Kidney (tissue), 14 donors: ENCODE measurements around the gene AAK1. TPM values are rescaled to one million over a fixed set of nuclear protein-coding genes. Genes with fewer than 3 reads are reported as not detected.

ENCODE experiments used
- DNase-seq, 5 donors: peaks; one replicate each; pipeline ENCODE4 v3.0.0-alpha.2; 2013 to 2020
- FAIRE-seq: peaks from 2 replicates; lab custom pipeline; 2012; peaks lifted over from hg19 to GRCh38; lab: Jason Lieb, UNC
- H3K27ac ChIP-seq, 2 donors: one replicate each; pipeline ENCODE4 v1.7.0; 2013; ENCODE audit warnings: low read depth in 2 of 2, low read length in 2 of 2, inconsistent platforms in 1 of 2
- H3K27me3 ChIP-seq: one replicate; pipeline ENCODE4 v1.7.1; 2013; ENCODE audit warnings: low read length, inconsistent platforms; ENCODE audit not compliant: control insufficient read depth, insufficient read depth
- H3K36me3 ChIP-seq, 3 donors: one replicate each; pipeline versions ENCODE4 v1.7.0 to v1.7.1; 2013; ENCODE audit warnings: low read length in 3 of 3, control low read depth in 1 of 3, inconsistent platforms in 1 of 3; ENCODE audit not compliant: insufficient read depth in 3 of 3, control insufficient read depth in 2 of 3
- H3K4me1 ChIP-seq, 3 donors: one replicate each; pipeline versions ENCODE4 v1.7.0 to v1.7.1; 2013; ENCODE audit warnings: low read length in 3 of 3, inconsistent platforms in 1 of 3, low read depth in 1 of 3; ENCODE audit not compliant: control insufficient read depth in 2 of 3, insufficient read depth in 2 of 3
- H3K4me3 ChIP-seq, 3 donors: one replicate each; pipeline versions ENCODE4 v1.7.0 to v1.8.1; 2013; ENCODE audit warnings: low read length in 3 of 3, control low read depth in 1 of 3, inconsistent platforms in 1 of 3
- H3K9ac ChIP-seq, 3 donors: one replicate each; pipeline versions ENCODE4 v1.7.0 to v1.7.1; 2013; ENCODE audit warnings: low read length in 3 of 3, control low read depth in 1 of 3, inconsistent platforms in 1 of 3
- H3K9me3 ChIP-seq, 3 donors: one replicate each; pipeline versions ENCODE4 v1.7.0 to v1.7.1; 2013; ENCODE audit warnings: low read length in 3 of 3, control low read depth in 1 of 3, inconsistent platforms in 1 of 3; ENCODE audit not compliant: control insufficient read depth in 2 of 3, insufficient read depth in 1 of 3
- intact Hi-C: fragments of 100-400 bp; cut with DNase I; formaldehyde crosslinking; loops from one replicate; pipeline ENCODE4 v1.11.1; 2022
- polyA plus RNA-seq: library from polyadenylated mRNA; stranded (reverse); fragments of 350-450 nt; fragmentation: Illumina TruSeq; extraction: RNeasy Lipid Tissue Mini Kit (QIAGEN cat#74804); gene quantifications from one replicate; pipeline ENCODE4 v1.2.3, GENCODE V29; 2014; ENCODE audit warnings: low read depth, low replicate concordance; ENCODE audit not compliant: insufficient read depth
- total RNA-seq: library from RNA; stranded (reverse); fragmentation: NEBNext Ultra II Directional; extraction: Animal tissue kit (Norgen Biotek cat#: 25700); gene quantifications from one replicate; pipeline ENCODE4 v1.2.1, GENCODE V29; 2021
- TF ChIP-seq, protein P1 (sequence below): IDR thresholded peaks from 3 replicates; pipeline ENCODE4 v1.5.1; 2012; ENCODE audit warnings: mild to moderate bottlenecking, moderate library complexity, borderline replicate concordance; ENCODE audit not compliant: insufficient read depth; ENCODE audit errors: extremely low read depth
- donor health status: control.
- donor health status: control.
- donor health status: control.
- donor health status: control.
- donor health status: control.
- donor health status: DM: yes; HTN: yes; CAD: no.
- donor health status: Normal renal cell carcinoma (clear cell type).

Gene AAK1
- total and polyA plus RNA-seq, 2 donors from 2014 or later: 25.8 to 93.7 TPM

DNA sequence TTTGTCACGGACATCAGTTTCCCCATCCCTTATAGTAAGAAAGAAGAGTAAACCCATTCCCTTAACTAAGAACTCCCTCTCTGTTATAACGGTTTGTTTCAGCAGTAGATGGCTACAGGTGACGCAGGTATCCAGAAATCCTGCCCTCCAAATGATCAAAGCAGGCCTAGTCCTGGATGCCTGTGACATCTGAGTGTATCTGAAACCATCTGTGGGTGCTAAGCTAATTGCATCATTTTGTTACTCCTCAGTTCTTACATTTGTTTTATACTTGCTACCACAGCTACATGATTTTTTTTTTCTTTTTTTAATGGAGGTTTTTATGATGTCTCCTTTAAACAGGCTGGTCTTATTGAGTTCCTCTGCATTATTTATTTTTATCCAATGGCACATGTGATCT, 55.1 kb downstream of the AAK1 start:
- Histone ChIP-seq H3K9ac (peak overlapping the region in 1 of 3 donors; percentile 29), H3K27ac (no peak overlapping the region), H3K27me3 (no peaks in the 10 kb centered on the region), H3K4me3 (no peak overlapping the region), H3K4me1 (peaks cover 4 to 57% (median 25%) of the 10 kb centered on the region in 3 donors), H3K9me3 (no peaks in the 10 kb centered on the region), H3K36me3 (no peaks in the 10 kb centered on the region)
- FAIRE-seq (no peak), DNase-seq (no peak)
- TF ChIP-seq, protein P1, sequence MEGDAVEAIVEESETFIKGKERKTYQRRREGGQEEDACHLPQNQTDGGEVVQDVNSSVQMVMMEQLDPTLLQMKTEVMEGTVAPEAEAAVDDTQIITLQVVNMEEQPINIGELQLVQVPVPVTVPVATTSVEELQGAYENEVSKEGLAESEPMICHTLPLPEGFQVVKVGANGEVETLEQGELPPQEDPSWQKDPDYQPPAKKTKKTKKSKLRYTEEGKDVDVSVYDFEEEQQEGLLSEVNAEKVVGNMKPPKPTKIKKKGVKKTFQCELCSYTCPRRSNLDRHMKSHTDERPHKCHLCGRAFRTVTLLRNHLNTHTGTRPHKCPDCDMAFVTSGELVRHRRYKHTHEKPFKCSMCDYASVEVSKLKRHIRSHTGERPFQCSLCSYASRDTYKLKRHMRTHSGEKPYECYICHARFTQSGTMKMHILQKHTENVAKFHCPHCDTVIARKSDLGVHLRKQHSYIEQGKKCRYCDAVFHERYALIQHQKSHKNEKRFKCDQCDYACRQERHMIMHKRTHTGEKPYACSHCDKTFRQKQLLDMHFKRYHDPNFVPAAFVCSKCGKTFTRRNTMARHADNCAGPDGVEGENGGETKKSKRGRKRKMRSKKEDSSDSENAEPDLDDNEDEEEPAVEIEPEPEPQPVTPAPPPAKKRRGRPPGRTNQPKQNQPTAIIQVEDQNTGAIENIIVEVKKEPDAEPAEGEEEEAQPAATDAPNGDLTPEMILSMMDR: no peak
- intact Hi-C loops: no loop called here

GRCh38 chr2:69585855-69586555, 57.5 kb downstream of the AAK1 start:
- H3K9ac ChIP-seq: peak overlapping the region in 1 of 3 donors; percentile 63
- TF ChIP-seq, protein P1: no peak
- no peaks in the 10 kb centered on the region for H3K36me3 ChIP-seq
- H3K27me3 ChIP-seq: no peaks in the 10 kb centered on the region
- H3K9me3 ChIP-seq: no peaks in the 10 kb centered on the region
- DNase-seq (peak in 3 of 5 donors; percentile 54 to 78 (median 78)), FAIRE-seq (no peak)
- H3K27ac ChIP-seq: peak overlapping the region; percentile 57 to 87
- intact Hi-C loops: no loop called here
- H3K4me3 ChIP-seq: peak overlapping the region in 1 of 3 donors; percentile 30
- peaks cover 4 to 70% (median 38%) of the 10 kb centered on the region in 3 donors for H3K4me1 ChIP-seq

DNA sequence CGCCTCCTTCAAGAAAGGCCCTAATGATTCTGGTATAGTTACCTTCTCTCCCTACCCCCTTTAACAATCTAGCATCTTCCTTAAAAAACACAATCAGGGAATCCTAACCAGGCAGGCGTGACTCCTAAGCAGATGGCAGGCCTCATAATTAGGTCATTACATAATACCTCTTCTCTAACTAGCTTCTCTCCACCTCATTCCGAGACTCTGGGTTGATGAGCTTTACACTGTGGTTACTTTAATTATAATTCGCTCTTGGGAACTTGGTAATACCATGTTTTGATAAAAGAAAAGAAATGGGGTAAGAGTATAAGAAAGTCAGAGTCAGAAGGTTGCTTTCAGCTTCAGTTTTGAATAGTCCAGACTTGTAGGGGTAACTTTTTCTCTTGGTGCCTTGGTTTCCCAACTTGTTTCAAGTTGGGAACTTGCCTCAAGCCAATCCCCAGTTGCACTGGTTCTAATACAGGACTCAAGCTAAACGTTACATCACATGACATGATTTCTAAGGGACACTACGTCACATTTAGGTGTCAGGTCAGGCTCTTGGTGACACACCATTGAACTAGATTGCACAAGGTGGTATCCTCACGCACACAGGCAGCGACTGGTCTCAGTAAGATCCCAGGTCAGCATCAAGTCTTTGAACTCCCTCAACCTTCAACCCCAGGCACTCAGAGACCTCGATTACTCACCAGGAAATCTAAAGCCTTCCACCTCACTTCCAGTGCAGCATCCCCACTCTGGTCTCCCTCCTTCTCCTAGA, 59.2 kb downstream of the AAK1 start:
- peak overlapping the region; percentile 61 to 64 for H3K27ac ChIP-seq
- intact Hi-C loops: no loop called here

More for the DNA sequence above, 59.2 kb downstream of the AAK1 start:
- Histone ChIP-seq H3K9me3 (no peaks in the 10 kb centered on the region), H3K4me3 (peak overlapping the region in 1 of 3 donors; percentile 17), H3K4me1 (peaks cover 4 to 58% (median 34%) of the 10 kb centered on the region in 3 donors), H3K27me3 (no peaks in the 10 kb centered on the region), H3K9ac (peak overlapping the region in 1 of 3 donors; percentile 8), H3K36me3 (no peaks in the 10 kb centered on the region)
- FAIRE-seq: no peak
- DNase-seq: no peak
- TF ChIP-seq, protein P1: no peak
